ENCODE measurements around the gene MGAT4A.

Gene MGAT4A

GRCh38 chr2:98764499-98764898, 33.6 kb upstream of the MGAT4A start:
- Histone ChIP-seq H3K4me3 (ENCODE audit: low read depth, low read length) (no peak overlapping the region), H3K36me3 (no peaks in the 10 kb centered on the region), H3K27ac (no peak overlapping the region), H3K27me3 (ENCODE audit: insufficient read depth, low read depth, severe bottlenecking) (no peaks in the 10 kb centered on the region), H3K9me3 (ENCODE audit: severe bottlenecking) (no peaks in the 10 kb centered on the region)
- no peak for DNase-seq
- TF ChIP-seq CTCF (IDR thresholded peaks at IDR 0.05; ENCODE audit: low read depth, low read length), result no peak

GRCh38 chr2:98763209-98763951, 32.4 kb upstream of the MGAT4A start:
- no peak overlapping the region for H3K27ac ChIP-seq
- TF ChIP-seq CTCF (IDR thresholded peaks at IDR 0.05; ENCODE audit: low read depth, low read length), result no peak
- no peaks in the 10 kb centered on the region for H3K9me3 ChIP-seq (ENCODE audit: severe bottlenecking)
- DNase-seq, result no peak
- H3K36me3 ChIP-seq, result no peaks in the 10 kb centered on the region
- no peak overlapping the region for H3K4me3 ChIP-seq (ENCODE audit: low read depth, low read length)
- H3K27me3 ChIP-seq (ENCODE audit: insufficient read depth, low read depth, severe bottlenecking), result no peaks in the 10 kb centered on the region

- no peak for TF ChIP-seq CTCF (IDR thresholded peaks at IDR 0.05; ENCODE audit: low read depth, low read length)
- Histone ChIP-seq H3K27me3 (ENCODE audit: insufficient read depth, low read depth, severe bottlenecking) (no peaks in the 10 kb centered on the region), H3K36me3 (no peaks in the 10 kb centered on the region), H3K4me3 (ENCODE audit: low read depth, low read length) (no peak overlapping the region), H3K9me3 (ENCODE audit: severe bottlenecking) (no peaks in the 10 kb centered on the region), H3K27ac (no peak overlapping the region)
- no peak for DNase-seq
Observed at GRCh38 chr2:98761909-98762308, 31.0 kb upstream of the MGAT4A start.

GRCh38 chr2:98761267-98761781, 30.4 kb upstream of the MGAT4A start:
- DNase-seq, result no peak

GRCh38 chr2:98759827-98760625, 29.1 kb upstream of the MGAT4A start:
- TF ChIP-seq CTCF (IDR thresholded peaks at IDR 0.05; ENCODE audit: low read depth, low read length), result no peak
- Histone ChIP-seq H3K9me3 (ENCODE audit: severe bottlenecking) (no peaks in the 10 kb centered on the region), H3K27me3 (ENCODE audit: insufficient read depth, low read depth, severe bottlenecking) (no peaks in the 10 kb centered on the region), H3K27ac (no peak overlapping the region), H3K36me3 (no peaks in the 10 kb centered on the region), H3K4me3 (ENCODE audit: low read depth, low read length) (no peak overlapping the region)
- no peak for DNase-seq

More at GRCh38 chr2:98761267-98761781, 30.4 kb upstream of the MGAT4A start:
- no peak overlapping the region for H3K4me3 ChIP-seq (ENCODE audit: low read depth, low read length)
- no peaks in the 10 kb centered on the region for H3K27me3 ChIP-seq (ENCODE audit: insufficient read depth, low read depth, severe bottlenecking)
- H3K27ac ChIP-seq, result no peak overlapping the region
- no peaks in the 10 kb centered on the region for H3K36me3 ChIP-seq
- no peak for TF ChIP-seq CTCF (IDR thresholded peaks at IDR 0.05; ENCODE audit: low read depth, low read length)
- H3K9me3 ChIP-seq (ENCODE audit: severe bottlenecking), result no peaks in the 10 kb centered on the region
